Stromal cell of bone marrow (primary cell): Measurements from ENCODE around the gene ABLIM3.

Source experiments
- DNase-seq: peaks from one replicate; pipeline ENCODE4 v3.0.0-alpha.2; 2012; ENCODE audit warnings: low read depth

ABLIM3 gene

DNA sequence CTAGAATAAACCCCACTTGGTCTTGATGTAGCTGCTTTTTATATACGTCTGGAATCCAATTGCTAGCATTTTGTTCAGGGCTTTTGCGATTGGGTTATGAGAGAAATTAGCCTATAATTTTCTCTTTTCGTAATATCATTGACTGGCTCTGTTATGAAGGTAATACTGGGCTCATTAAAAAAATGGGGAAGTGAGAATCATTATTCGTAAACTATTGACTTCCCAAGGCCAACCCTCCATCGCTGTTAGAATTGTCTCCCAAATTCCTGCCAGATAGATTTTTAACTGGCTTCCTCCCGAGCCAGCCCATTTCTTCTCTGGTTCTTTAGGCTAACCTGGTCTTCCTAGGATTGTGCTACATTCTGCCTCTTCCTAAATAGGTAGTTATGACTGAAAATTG lies 168.1 kb downstream of the ABLIM3 start:
- DNase-seq: no peak
